Kidney epithelial cell (primary cell): ENCODE results near the gene MYL12A. TPM values are rescaled to one million over a fixed set of nuclear protein-coding genes. Genes with fewer than 3 reads are reported as not detected.
A peak's percentile ranks its signal among the peaks of the same experiment; 100 is the strongest.

Source experiments
- DNase-seq: peaks from one replicate; pipeline ENCODE4 v3.0.0-alpha.2; 2010; ENCODE audit warnings: low read depth
- H3K27me3 ChIP-seq: 2 replicates; pipeline ENCODE4 v1.6.0; 2011; ENCODE audit warnings: low read length; ENCODE audit not compliant: control insufficient read depth, insufficient read depth
- H3K36me3 ChIP-seq: 2 replicates; pipeline ENCODE4 v1.5.1; 2011; ENCODE audit warnings: low read length; ENCODE audit not compliant: control insufficient read depth, insufficient read depth
- H3K4me3 ChIP-seq: 2 replicates; pipeline ENCODE4 v1.5.1; 2011; ENCODE audit warnings: low read depth, mild to moderate bottlenecking, control low read depth, low read length
- total RNA-seq: library from RNA; depleted of rRNA; stranded (reverse); fragments of >200 nt; gene quantifications from 2 replicates; pipeline ENCODE4 v1.2.3, GENCODE V29; 2015
- TF ChIP-seq, protein P1 (sequence below): IDR thresholded peaks from 2 replicates; pipeline ENCODE4 v1.5.1; 2011; ENCODE audit warnings: mild to moderate bottlenecking, moderate library complexity, low read length, control low read depth, inconsistent platforms; ENCODE audit not compliant: insufficient read depth, poor library complexity, severe bottlenecking

MYL12A gene
- total RNA-seq, 1 donor from 2014 or later: 948 TPM

GRCh38 chr18:3281456-3282400 lies 34.1 kb downstream of the MYL12A start:
- TF ChIP-seq, protein P1, sequence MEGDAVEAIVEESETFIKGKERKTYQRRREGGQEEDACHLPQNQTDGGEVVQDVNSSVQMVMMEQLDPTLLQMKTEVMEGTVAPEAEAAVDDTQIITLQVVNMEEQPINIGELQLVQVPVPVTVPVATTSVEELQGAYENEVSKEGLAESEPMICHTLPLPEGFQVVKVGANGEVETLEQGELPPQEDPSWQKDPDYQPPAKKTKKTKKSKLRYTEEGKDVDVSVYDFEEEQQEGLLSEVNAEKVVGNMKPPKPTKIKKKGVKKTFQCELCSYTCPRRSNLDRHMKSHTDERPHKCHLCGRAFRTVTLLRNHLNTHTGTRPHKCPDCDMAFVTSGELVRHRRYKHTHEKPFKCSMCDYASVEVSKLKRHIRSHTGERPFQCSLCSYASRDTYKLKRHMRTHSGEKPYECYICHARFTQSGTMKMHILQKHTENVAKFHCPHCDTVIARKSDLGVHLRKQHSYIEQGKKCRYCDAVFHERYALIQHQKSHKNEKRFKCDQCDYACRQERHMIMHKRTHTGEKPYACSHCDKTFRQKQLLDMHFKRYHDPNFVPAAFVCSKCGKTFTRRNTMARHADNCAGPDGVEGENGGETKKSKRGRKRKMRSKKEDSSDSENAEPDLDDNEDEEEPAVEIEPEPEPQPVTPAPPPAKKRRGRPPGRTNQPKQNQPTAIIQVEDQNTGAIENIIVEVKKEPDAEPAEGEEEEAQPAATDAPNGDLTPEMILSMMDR: peak; percentile 25
- DNase-seq: no peak
- Histone ChIP-seq H3K27me3 (no peaks in the 10 kb centered on the region), H3K36me3 (no peaks in the 10 kb centered on the region), H3K4me3 (no peak overlapping the region)

DNA sequence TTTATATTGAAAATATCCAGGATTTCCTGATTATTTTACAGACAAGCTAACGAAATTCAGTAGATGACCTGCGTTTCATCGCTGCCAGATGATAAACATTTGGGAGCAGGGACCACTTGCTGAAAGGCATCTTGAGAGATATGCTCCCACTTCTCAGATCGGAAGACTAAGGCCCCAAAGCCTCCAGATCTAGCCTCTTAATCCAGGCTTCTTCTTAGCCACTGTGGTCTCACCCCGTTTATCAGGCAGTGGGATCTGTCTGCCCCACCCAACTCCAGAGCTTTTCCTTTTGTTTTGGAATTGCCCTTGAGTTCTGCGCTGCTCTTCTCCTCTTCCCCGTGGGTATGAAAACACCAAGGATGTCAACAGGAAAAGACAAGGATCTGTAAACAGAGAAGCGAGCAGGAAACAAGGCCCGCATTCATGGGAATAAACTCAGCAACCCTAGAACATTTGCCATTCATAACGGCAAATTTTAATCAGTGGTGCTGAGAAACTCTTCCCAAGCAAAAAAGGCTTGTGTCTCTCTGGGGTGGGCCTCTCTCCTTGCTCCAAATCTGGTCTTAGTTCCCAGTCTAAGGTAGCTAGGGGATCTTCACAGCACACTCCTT lies 35.8 kb downstream of the MYL12A start:
- H3K27me3 ChIP-seq: no peaks in the 10 kb centered on the region
- TF ChIP-seq, protein P1: no peak
- H3K4me3 ChIP-seq: no peak overlapping the region
- no peaks in the 10 kb centered on the region for H3K36me3 ChIP-seq
- DNase-seq: no peak

GRCh38 chr18:3283908-3284307 lies 36.3 kb downstream of the MYL12A start:
- TF ChIP-seq, protein P1: no peak
- no peak for DNase-seq
- H3K36me3 ChIP-seq: no peaks in the 10 kb centered on the region
- no peaks in the 10 kb centered on the region for H3K27me3 ChIP-seq
- no peak overlapping the region for H3K4me3 ChIP-seq

GRCh38 chr18:3284501-3284900 lies 36.9 kb downstream of the MYL12A start:
- Histone ChIP-seq H3K36me3 (no peaks in the 10 kb centered on the region), H3K27me3 (no peaks in the 10 kb centered on the region), H3K4me3 (no peak overlapping the region)
- TF ChIP-seq, protein P1: no peak
- no peak for DNase-seq

DNA sequence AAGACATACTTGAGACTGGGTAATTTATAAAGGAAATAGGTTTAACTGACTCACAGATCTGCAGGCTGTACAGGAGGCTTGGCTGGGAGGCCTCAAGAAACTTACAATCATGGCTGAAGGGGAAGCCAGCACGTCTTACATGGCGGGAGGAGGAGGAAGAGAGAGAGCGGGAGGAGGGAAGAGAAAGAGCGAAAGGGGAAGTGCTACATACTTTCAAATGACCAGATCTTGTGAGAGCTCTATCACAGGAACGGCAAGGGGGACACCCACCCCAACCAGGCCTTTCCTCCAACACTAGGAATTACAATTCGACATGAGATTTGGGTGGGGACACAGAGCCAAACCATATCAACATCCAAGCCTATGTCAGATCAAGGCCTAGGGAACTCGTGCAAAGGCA lies 38.6 kb downstream of the MYL12A start:
- Histone ChIP-seq H3K27me3 (no peaks in the 10 kb centered on the region), H3K36me3 (no peaks in the 10 kb centered on the region), H3K4me3 (no peak overlapping the region)
- TF ChIP-seq, protein P1: no peak
- DNase-seq: no peak
